NB4 (cell line): ENCODE data around the gene TMEM232.

ENCODE experiments used
- CTCF ChIP-seq: IDR thresholded peaks from one replicate; pipeline ENCODE4 v1.5.1; 2012; ENCODE audit warnings: low read depth, low read length
- POLR2A ChIP-seq: IDR thresholded peaks from 2 replicates; pipeline ENCODE4 v1.6.1; 2011; ENCODE audit warnings: mild to moderate bottlenecking; ENCODE audit not compliant: insufficient read length; ENCODE audit errors: extremely low read depth

- TF ChIP-seq CTCF (peak; percentile 22), POLR2A (no peak)
Observed at GRCh38 chr5:110590187-110590586, 136.3 kb downstream of the TMEM232 start.
